NCI-H345 (cell line): ENCODE data around the gene FAM168A.
"Not testable (repeated sequence)": the region's sequence is repeated elsewhere in the genome, so short reads cannot be mapped to it uniquely, and the experiment has no call there.

Source experiments
- DNase-seq: peaks from one replicate; lab custom pipeline; 2025; lab: John Stamatoyannopoulos, UW

FAM168A gene

GRCh38 chr11:73592640-73593039 is 5.3 kb downstream of the FAM168A start:
- no peak for DNase-seq

- no peak for DNase-seq
These were observed 6.2 kb downstream of the FAM168A start for GRCh38 chr11:73591743-73592142.

GRCh38 chr11:73590991-73591390 is 6.9 kb downstream of the FAM168A start:
- DNase-seq, result no peak

- DNase-seq, result no peak
These were observed 11.1 kb downstream of the FAM168A start for GRCh38 chr11:73586791-73587190.

- no peak for DNase-seq
These were observed 11.9 kb downstream of the FAM168A start for GRCh38 chr11:73585834-73586575.

- DNase-seq, result no peak
These were observed 13.1 kb downstream of the FAM168A start for GRCh38 chr11:73584831-73585230.

- DNase-seq, result no peak
These were observed 15.3 kb downstream of the FAM168A start for GRCh38 chr11:73582653-73583052.

- not testable (repeated sequence) for DNase-seq
These were observed 17.2 kb downstream of the FAM168A start for GRCh38 chr11:73580749-73581148.

- DNase-seq, result no peak
These were observed 18.1 kb downstream of the FAM168A start for GRCh38 chr11:73579641-73580434.

- no peak for DNase-seq
These were observed 19.2 kb downstream of the FAM168A start for GRCh38 chr11:73578592-73579185.

GRCh38 chr11:73577496-73577917 is 20.4 kb downstream of the FAM168A start:
- no peak for DNase-seq

GRCh38 chr11:73576185-73576614 is 21.7 kb downstream of the FAM168A start:
- DNase-seq, result no peak

- DNase-seq, result not testable (repeated sequence)
These were observed 25.9 kb downstream of the FAM168A start for GRCh38 chr11:73571982-73572381.

GRCh38 chr11:73570415-73571114 is 27.3 kb downstream of the FAM168A start:
- DNase-seq, result no peak

GRCh38 chr11:73566977-73567755 is 30.7 kb downstream of the FAM168A start:
- no peak for DNase-seq

- DNase-seq, result no peak
These were observed 31.5 kb downstream of the FAM168A start for GRCh38 chr11:73566422-73566821.

- DNase-seq, result no peak
These were observed 32.1 kb downstream of the FAM168A start for GRCh38 chr11:73565804-73566203.

GRCh38 chr11:73564903-73565302 is 33.0 kb downstream of the FAM168A start:
- no peak for DNase-seq

- no peak for DNase-seq
These were observed 34.2 kb downstream of the FAM168A start for GRCh38 chr11:73563539-73564200.

- no peak for DNase-seq
These were observed 38.2 kb downstream of the FAM168A start for GRCh38 chr11:73559743-73560142.

- no peak for DNase-seq
These were observed 40.9 kb downstream of the FAM168A start for GRCh38 chr11:73556966-73557365.
